Osteoblast (primary cell): ENCODE data around the gene IL10RB. TPM values are rescaled to one million over a fixed set of nuclear protein-coding genes. Genes with fewer than 3 reads are reported as not detected.
"Not testable (repeated sequence)": the region's sequence is repeated elsewhere in the genome, so short reads cannot be mapped to it uniquely, and the experiment has no call there.

Source experiments
- DNase-seq: peaks from one replicate; pipeline ENCODE4 v3.0.0; 2011; ENCODE audit warnings: low spot score, mixed read lengths; ENCODE audit not compliant: insufficient read length; ENCODE audit errors: missing footprints
- H2AFZ ChIP-seq: 2 replicates; pipeline ENCODE4 v1.6.0; 2011; ENCODE audit warnings: mild to moderate bottlenecking, low read length
- H3K27ac ChIP-seq: 2 replicates; pipeline ENCODE4 v1.5.1; 2011; ENCODE audit warnings: mild to moderate bottlenecking, low read depth, low read length, moderate library complexity
- H3K27me3 ChIP-seq: 2 replicates; pipeline ENCODE4 v1.6.0; 2012; ENCODE audit warnings: mild to moderate bottlenecking, control low read depth, inconsistent platforms, low read length, moderate library complexity; ENCODE audit not compliant: insufficient read depth
- H3K36me3 ChIP-seq: 2 replicates; pipeline ENCODE4 v1.5.1; 2011; ENCODE audit warnings: mild to moderate bottlenecking, low read length, control low read depth, moderate library complexity; ENCODE audit not compliant: insufficient read depth
- H3K4me1 ChIP-seq: 2 replicates; pipeline ENCODE4 v1.5.1; 2011; ENCODE audit warnings: mild to moderate bottlenecking, low read length, control low read depth, moderate library complexity; ENCODE audit not compliant: insufficient read depth
- H3K4me2 ChIP-seq: 2 replicates; pipeline ENCODE4 v1.6.0; 2011; ENCODE audit warnings: mild to moderate bottlenecking, low read length; ENCODE audit not compliant: insufficient read depth
- H3K4me3 ChIP-seq: fragments of 200-600 bp; sonication (generic); 3 replicates; pipeline ENCODE4 v1.5.1; 2012; ENCODE audit warnings: mild to moderate bottlenecking, low read length, inconsistent platforms; ENCODE audit not compliant: insufficient read depth
- H3K79me2 ChIP-seq: 2 replicates; pipeline ENCODE4 v1.6.0; 2012; ENCODE audit warnings: mild to moderate bottlenecking, low read length, control low read depth, inconsistent platforms; ENCODE audit not compliant: insufficient read depth
- H3K9me3 ChIP-seq: 2 replicates; pipeline ENCODE4 v1.5.1; 2011; ENCODE audit warnings: low read depth, low read length, control low read depth
- H4K20me1 ChIP-seq: 2 replicates; pipeline ENCODE4 v1.6.0; 2012; ENCODE audit warnings: mild to moderate bottlenecking, low read length, control low read depth; ENCODE audit not compliant: insufficient read depth
- CTCF ChIP-seq: IDR thresholded peaks from 2 replicates; pipeline ENCODE4 v1.5.1; 2011; ENCODE audit warnings: mild to moderate bottlenecking, low read depth, low read length, moderate library complexity; ENCODE audit errors: extremely low read depth
- total RNA-seq: library from RNA; depleted of rRNA; stranded (reverse); fragments of >200 nt; gene quantifications from 2 replicates; pipeline ENCODE4 v1.2.3, GENCODE V29; 2012

IL10RB gene
- total RNA-seq, 1 donor, result 44.9 TPM

- no peak overlapping the region for H3K4me2 ChIP-seq
- H3K9me3 ChIP-seq, result no peaks in the 10 kb centered on the region
- no peaks in the 10 kb centered on the region for H4K20me1 ChIP-seq
- H3K79me2 ChIP-seq, result no peaks in the 10 kb centered on the region
- DNase-seq, result no peak
- H2AFZ ChIP-seq, result no peak overlapping the region
- TF ChIP-seq CTCF, result no peak
- no peak overlapping the region for H3K27ac ChIP-seq
- no peaks in the 10 kb centered on the region for H3K4me1 ChIP-seq
- H3K36me3 ChIP-seq, result peaks cover 50% of the 10 kb centered on the region
- no peaks in the 10 kb centered on the region for H3K27me3 ChIP-seq
- H3K4me3 ChIP-seq, result no peak overlapping the region
Measured at GRCh38 chr21:33249331-33250002, 16.7 kb upstream of the IL10RB start.

- no peaks in the 10 kb centered on the region for H3K9me3 ChIP-seq
- no peaks in the 10 kb centered on the region for H4K20me1 ChIP-seq
- DNase-seq, result no peak
- no peaks in the 10 kb centered on the region for H3K27me3 ChIP-seq
- H3K79me2 ChIP-seq, result no peaks in the 10 kb centered on the region
- no peak for TF ChIP-seq CTCF
- H3K4me3 ChIP-seq, result no peak overlapping the region
- H2AFZ ChIP-seq, result no peak overlapping the region
- H3K27ac ChIP-seq, result no peak overlapping the region
- no peak overlapping the region for H3K4me2 ChIP-seq
- H3K36me3 ChIP-seq, result peaks cover 62% of the 10 kb centered on the region
- no peaks in the 10 kb centered on the region for H3K4me1 ChIP-seq
Measured at GRCh38 chr21:33251119-33251518, 15.0 kb upstream of the IL10RB start.

- H3K4me2 ChIP-seq, H3K4me1 ChIP-seq, H3K4me3 ChIP-seq, H3K27ac ChIP-seq, H3K27me3 ChIP-seq, H3K9me3 ChIP-seq, H4K20me1 ChIP-seq, H2AFZ ChIP-seq, DNase-seq, H3K79me2 ChIP-seq: not testable (repeated sequence)
- peaks cover 57% of the 10 kb centered on the region for H3K36me3 ChIP-seq
Measured at GRCh38 chr21:33253382-33253781, 12.8 kb upstream of the IL10RB start.

GRCh38 chr21:33254766-33255165 lies 11.4 kb upstream of the IL10RB start:
- no peaks in the 10 kb centered on the region for H4K20me1 ChIP-seq
- no peak for TF ChIP-seq CTCF
- no peak overlapping the region for H3K27ac ChIP-seq
- peaks cover 52% of the 10 kb centered on the region for H3K36me3 ChIP-seq
- H3K27me3 ChIP-seq, result no peaks in the 10 kb centered on the region
- no peak overlapping the region for H3K4me3 ChIP-seq
- no peak overlapping the region for H2AFZ ChIP-seq
- no peaks in the 10 kb centered on the region for H3K9me3 ChIP-seq
- no peaks in the 10 kb centered on the region for H3K79me2 ChIP-seq
- no peak for DNase-seq
- H3K4me2 ChIP-seq, result no peak overlapping the region
- H3K4me1 ChIP-seq, result peaks cover 11% of the 10 kb centered on the region
